ENCODE measurements around the gene CTU1. TPM values are rescaled to one million over a fixed set of nuclear protein-coding genes. Genes with fewer than 3 reads are reported as not detected.

The CTU1 gene
- total RNA-seq, 3 donors from 2014 or later (not counting 1 experiment from before 2014, with no cell fraction given), result 2.5 to 6.5 (median 3.8) TPM

GRCh38 chr19:51114087-51114729 is 6.0 kb upstream of the CTU1 start:
- Histone ChIP-seq H3K27me3 (ENCODE audit: control insufficient read depth, insufficient read depth, low read length) (no peaks in the 10 kb centered on the region), H3K9me3 (ENCODE audit: control insufficient read depth, insufficient read depth, low read length) (no peaks in the 10 kb centered on the region), H3K36me3 (ENCODE audit: control insufficient read depth, insufficient read depth, low read length) (no peaks in the 10 kb centered on the region), H3K27ac (ENCODE audit: low read length) (peak overlapping the region; percentile 23), H3K4me3 (ENCODE audit: low read length) (no peak overlapping the region), H3K4me1 (ENCODE audit: control insufficient read depth, insufficient read depth, low read length) (peaks cover 42% of the 10 kb centered on the region)
- Mint-ChIP-seq H3K4me3 (peak overlapping the region; percentile 67), H3K36me3 (no peaks in the 10 kb centered on the region), H3K27me3 (ENCODE audit: low read depth in 2 of 2) (no peaks in the 10 kb centered on the region), H3K27ac (peak overlapping the region; percentile 79 to 80), H3K4me1 (peaks cover 25 to 31% of the 10 kb centered on the region in 2 donors), H3K9me3 (no peaks in the 10 kb centered on the region)
- ATAC-seq (peak in 2 of 3 donors; percentile 49 to 60), DNase-seq (peak in 1 of 2 donors; percentile 42)
- intact Hi-C loops (cut with micrococcal nuclease), result loop anchor here (5.0 kb wide), 1 partner anchor 33 kb away; no protein-coding TSS in a partner anchor
- TF ChIP-seq, protein P1, sequence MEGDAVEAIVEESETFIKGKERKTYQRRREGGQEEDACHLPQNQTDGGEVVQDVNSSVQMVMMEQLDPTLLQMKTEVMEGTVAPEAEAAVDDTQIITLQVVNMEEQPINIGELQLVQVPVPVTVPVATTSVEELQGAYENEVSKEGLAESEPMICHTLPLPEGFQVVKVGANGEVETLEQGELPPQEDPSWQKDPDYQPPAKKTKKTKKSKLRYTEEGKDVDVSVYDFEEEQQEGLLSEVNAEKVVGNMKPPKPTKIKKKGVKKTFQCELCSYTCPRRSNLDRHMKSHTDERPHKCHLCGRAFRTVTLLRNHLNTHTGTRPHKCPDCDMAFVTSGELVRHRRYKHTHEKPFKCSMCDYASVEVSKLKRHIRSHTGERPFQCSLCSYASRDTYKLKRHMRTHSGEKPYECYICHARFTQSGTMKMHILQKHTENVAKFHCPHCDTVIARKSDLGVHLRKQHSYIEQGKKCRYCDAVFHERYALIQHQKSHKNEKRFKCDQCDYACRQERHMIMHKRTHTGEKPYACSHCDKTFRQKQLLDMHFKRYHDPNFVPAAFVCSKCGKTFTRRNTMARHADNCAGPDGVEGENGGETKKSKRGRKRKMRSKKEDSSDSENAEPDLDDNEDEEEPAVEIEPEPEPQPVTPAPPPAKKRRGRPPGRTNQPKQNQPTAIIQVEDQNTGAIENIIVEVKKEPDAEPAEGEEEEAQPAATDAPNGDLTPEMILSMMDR (IDR thresholded peaks at IDR 0.05), result no peak
- 69% methylated on average over 6 of the region's 6 CpGs for WGBS (ENCODE audit: insufficient coverage)

- Mint-ChIP-seq H3K27ac (no peak overlapping the region), H3K4me3 (no peak overlapping the region), H3K36me3 (no peaks in the 10 kb centered on the region), H3K9me3 (no peaks in the 10 kb centered on the region), H3K27me3 (ENCODE audit: low read depth in 2 of 2) (no peaks in the 10 kb centered on the region), H3K4me1 (peaks cover 31% of the 10 kb centered on the region in 2 donors)
- H3K4me1 ChIP-seq (ENCODE audit: control insufficient read depth, insufficient read depth, low read length), result peaks cover 54% of the 10 kb centered on the region
- DNase-seq (no peak), ATAC-seq (no peak)
- TF ChIP-seq, protein P1 (IDR thresholded peaks at IDR 0.05), result peak; percentile 25
- no peak overlapping the region for H3K4me3 ChIP-seq (ENCODE audit: low read length)
- no peaks in the 10 kb centered on the region for H3K27me3 ChIP-seq (ENCODE audit: control insufficient read depth, insufficient read depth, low read length)
- intact Hi-C loops (cut with micrococcal nuclease), result loop anchor here (5.0 kb wide), 1 partner anchor 36 kb away; no protein-coding TSS in a partner anchor
- no peaks in the 10 kb centered on the region for H3K36me3 ChIP-seq (ENCODE audit: control insufficient read depth, insufficient read depth, low read length)
- H3K27ac ChIP-seq (ENCODE audit: low read length), result no peak overlapping the region
- H3K9me3 ChIP-seq (ENCODE audit: control insufficient read depth, insufficient read depth, low read length), result no peaks in the 10 kb centered on the region
- WGBS (ENCODE audit: insufficient coverage), result 65% methylated on average over 6 of the region's 6 CpGs
Observed at GRCh38 chr19:51111606-51112005, 3.4 kb upstream of the CTU1 start.

- H3K27ac Mint-ChIP-seq, result no peak overlapping the region
- DNase-seq, result no peak
- intact Hi-C loops (cut with micrococcal nuclease), result loop anchor here (5.0 kb wide), 1 partner anchor 37 kb away; no protein-coding TSS in a partner anchor
Observed at GRCh38 chr19:51110666-51110971, 2.4 kb upstream of the CTU1 start.

More at GRCh38 chr19:51110666-51110971, 2.4 kb upstream of the CTU1 start:
- peaks cover 44% of the 10 kb centered on the region for H3K4me1 ChIP-seq (ENCODE audit: control insufficient read depth, insufficient read depth, low read length)
- 52% methylated on average over 1 of the region's 1 CpG for WGBS (ENCODE audit: insufficient coverage)
- H3K9me3 ChIP-seq (ENCODE audit: control insufficient read depth, insufficient read depth, low read length), result no peaks in the 10 kb centered on the region
- no peak overlapping the region for H3K4me3 ChIP-seq (ENCODE audit: low read length)
- no peak for ATAC-seq
- no peak overlapping the region for H3K4me3 Mint-ChIP-seq
- no peaks in the 10 kb centered on the region for H3K9me3 Mint-ChIP-seq
- H3K27ac ChIP-seq (ENCODE audit: low read length), result no peak overlapping the region
- H3K4me1 Mint-ChIP-seq, result peaks cover 28 to 30% of the 10 kb centered on the region in 2 donors
- H3K36me3 ChIP-seq (ENCODE audit: control insufficient read depth, insufficient read depth, low read length), result no peaks in the 10 kb centered on the region
- TF ChIP-seq, protein P1 (IDR thresholded peaks at IDR 0.05), result no peak
- no peaks in the 10 kb centered on the region for H3K27me3 Mint-ChIP-seq (ENCODE audit: low read depth in 2 of 2)
- no peaks in the 10 kb centered on the region for H3K36me3 Mint-ChIP-seq
- no peaks in the 10 kb centered on the region for H3K27me3 ChIP-seq (ENCODE audit: control insufficient read depth, insufficient read depth, low read length)

All from natural killer cell (primary cell).